ENCODE measurements around the gene CHCHD4.
"Not testable (repeated sequence)": the region's sequence is repeated elsewhere in the genome, so short reads cannot be mapped to it uniquely, and the experiment has no call there.

CHCHD4 gene

GRCh38 chr3:14120111-14120920, 4.4 kb downstream of the CHCHD4 start:
- DNase-seq (ENCODE audit: low read depth, low spot score) = no peak

- no peak for DNase-seq (ENCODE audit: low read depth, low spot score)
These were observed 5.0 kb downstream of the CHCHD4 start for GRCh38 chr3:14119651-14120050.

- no peak for DNase-seq (ENCODE audit: low read depth, low spot score)
These were observed 6.0 kb downstream of the CHCHD4 start for GRCh38 chr3:14118400-14119381.

- no peak for DNase-seq (ENCODE audit: low read depth, low spot score)
These were observed 6.9 kb downstream of the CHCHD4 start for GRCh38 chr3:14117468-14118399.

GRCh38 chr3:14113965-14114635, 10.6 kb downstream of the CHCHD4 start:
- DNase-seq (ENCODE audit: low read depth, low spot score) = no peak

- no peak for DNase-seq (ENCODE audit: low read depth, low spot score)
These were observed 14.0 kb downstream of the CHCHD4 start for GRCh38 chr3:14110699-14111098.

GRCh38 chr3:14109821-14110220, 14.8 kb downstream of the CHCHD4 start:
- DNase-seq (ENCODE audit: low read depth, low spot score) = not testable (repeated sequence)

GRCh38 chr3:14097616-14098391, 26.9 kb downstream of the CHCHD4 start:
- no peak for DNase-seq (ENCODE audit: low read depth, low spot score)

- DNase-seq (ENCODE audit: low read depth, low spot score) = no peak
These were observed 27.9 kb downstream of the CHCHD4 start for GRCh38 chr3:14096742-14097141.

GRCh38 chr3:14093831-14094230, 30.8 kb downstream of the CHCHD4 start:
- no peak for DNase-seq (ENCODE audit: low read depth, low spot score)

- no peak for DNase-seq (ENCODE audit: low read depth, low spot score)
These were observed 32.2 kb downstream of the CHCHD4 start for GRCh38 chr3:14092464-14092863.

GRCh38 chr3:14091959-14092358, 32.7 kb downstream of the CHCHD4 start:
- DNase-seq (ENCODE audit: low read depth, low spot score) = not testable (repeated sequence)

GRCh38 chr3:14087461-14087860, 37.2 kb downstream of the CHCHD4 start:
- DNase-seq (ENCODE audit: low read depth, low spot score) = not testable (repeated sequence)

GRCh38 chr3:14082108-14082657, 42.5 kb downstream of the CHCHD4 start:
- DNase-seq (ENCODE audit: low read depth, low spot score) = no peak

GRCh38 chr3:14077310-14077709, 47.4 kb downstream of the CHCHD4 start:
- no peak for DNase-seq (ENCODE audit: low read depth, low spot score)

- not testable (repeated sequence) for DNase-seq (ENCODE audit: low read depth, low spot score)
These were observed 49.4 kb downstream of the CHCHD4 start for GRCh38 chr3:14075233-14075632.

GRCh38 chr3:14064910-14065309, 59.8 kb downstream of the CHCHD4 start:
- DNase-seq (ENCODE audit: low read depth, low spot score) = no peak

- DNase-seq (ENCODE audit: low read depth, low spot score) = no peak
These were observed 61.5 kb downstream of the CHCHD4 start for GRCh38 chr3:14063152-14063551.

Data from iPS DF 19.7 (cell line).